Astrocyte (in vitro differentiated cells and primary cell): ENCODE measurements around the gene UFD1.

Experiments
- CTCF ChIP-seq: IDR thresholded peaks from 2 replicates; pipeline ENCODE4 v1.5.1; 2011; ENCODE audit warnings: low read depth, mild to moderate bottlenecking, inconsistent platforms, low read length, moderate library complexity; ENCODE audit not compliant: insufficient read depth
- EZH2 ChIP-seq: IDR thresholded peaks from 2 replicates; pipeline ENCODE4 v1.6.1; 2012; ENCODE audit warnings: mild to moderate bottlenecking, low read length, inconsistent platforms; ENCODE audit not compliant: insufficient read depth

- TF ChIP-seq CTCF (no peak), EZH2 (no peak)
Measured at GRCh38 chr22:19449422-19449767, 29.6 kb downstream of the UFD1 start.
